ENCODE results near the gene UCP2. TPM values are rescaled to one million over a fixed set of nuclear protein-coding genes. Genes with fewer than 3 reads are reported as not detected.

Gene UCP2
- total RNA-seq, 6 experiments from 2014 or later, result 6.4 to 9.9 (median 8.0) TPM

DNA sequence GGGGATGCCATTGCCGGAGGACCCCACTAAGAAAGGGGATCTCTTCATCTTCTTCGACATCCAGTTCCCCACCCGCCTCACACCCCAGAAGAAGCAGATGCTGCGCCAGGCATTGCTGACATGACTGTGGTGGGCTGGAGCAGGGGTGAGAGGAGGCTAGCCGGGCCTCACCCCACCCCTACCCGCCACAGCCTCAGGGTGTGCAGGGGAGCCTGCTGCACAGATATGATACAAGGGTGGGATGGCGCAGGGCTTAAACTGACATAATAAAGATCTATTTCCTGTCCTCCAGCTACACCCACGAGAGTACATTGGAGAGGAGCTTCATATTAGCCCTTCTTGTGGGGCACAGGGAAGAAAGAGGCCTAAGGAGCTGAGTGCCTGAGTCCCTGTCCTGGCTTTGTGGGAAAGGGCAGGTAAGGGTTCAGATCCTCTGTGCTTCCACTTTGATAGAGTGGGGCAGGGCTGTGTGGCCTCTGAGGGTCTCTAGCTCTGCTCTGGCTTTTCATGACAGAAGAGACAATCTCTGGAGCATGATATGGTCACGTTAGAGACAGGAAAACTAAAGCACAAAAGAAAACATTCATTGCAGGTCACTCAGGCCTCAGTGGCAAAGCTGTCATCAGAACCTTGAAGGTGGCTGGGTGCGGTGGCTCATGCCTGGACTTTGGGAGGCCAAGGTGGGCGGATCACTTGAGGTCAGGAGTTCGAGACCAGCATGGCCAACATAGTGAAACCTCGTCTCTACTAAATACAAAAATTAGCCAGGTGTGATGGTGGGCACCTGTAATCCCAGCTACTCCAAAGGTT, 12.4 kb downstream of the UCP2 start:
- Mint-ChIP-seq H3K9me3 (no peaks in the 10 kb centered on the region), H3K4me1 (ENCODE audit: low read depth) (peaks cover 10% of the 10 kb centered on the region), H3K27me3 (ENCODE audit: insufficient read depth) (peaks cover 2% of the 10 kb centered on the region; the same call in 1 of the 2 replicates), H3K27ac (no peak overlapping the region), H3K4me3 (no peak overlapping the region), H3K36me3 (ENCODE audit: low read depth) (no peaks in the 10 kb centered on the region; the same call in 1 of the 2 replicates)
- DNase-seq, result no peak
- TF ChIP-seq CTCF (IDR thresholded peaks at IDR 0.05), result no peak

DNA sequence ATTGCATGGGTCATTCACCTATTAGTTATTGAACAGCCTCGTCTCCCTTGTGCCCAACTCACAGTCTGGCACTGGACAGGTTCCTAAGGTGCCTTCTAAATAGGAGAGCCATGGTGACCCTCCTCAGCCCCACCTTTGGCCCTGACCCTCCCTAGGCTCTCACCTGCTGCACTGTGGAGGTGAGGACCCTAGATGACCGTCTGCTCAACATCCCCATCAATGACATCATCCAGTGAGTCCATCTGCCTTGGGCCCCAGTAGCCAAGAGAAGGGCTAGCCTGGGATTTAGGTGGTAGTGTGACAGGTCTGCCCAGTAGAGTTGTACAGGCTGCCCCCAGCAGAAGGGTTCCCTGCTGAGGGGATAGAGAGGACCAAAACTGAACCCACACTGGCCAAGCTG, 13.6 kb downstream of the UCP2 start:
- DNase-seq, result no peak
- peaks cover 19% of the 10 kb centered on the region for H3K4me1 Mint-ChIP-seq (ENCODE audit: low read depth)
- no peak for TF ChIP-seq CTCF (IDR thresholded peaks at IDR 0.05)
- H3K36me3 Mint-ChIP-seq (ENCODE audit: low read depth), result no peaks in the 10 kb centered on the region
- H3K9me3 Mint-ChIP-seq, result no peaks in the 10 kb centered on the region
- peaks cover 2% of the 10 kb centered on the region; the same call in 1 of the 2 replicates for H3K27me3 Mint-ChIP-seq (ENCODE audit: insufficient read depth)
- H3K4me3 Mint-ChIP-seq, result no peak overlapping the region
- no peak overlapping the region for H3K27ac Mint-ChIP-seq

DNA sequence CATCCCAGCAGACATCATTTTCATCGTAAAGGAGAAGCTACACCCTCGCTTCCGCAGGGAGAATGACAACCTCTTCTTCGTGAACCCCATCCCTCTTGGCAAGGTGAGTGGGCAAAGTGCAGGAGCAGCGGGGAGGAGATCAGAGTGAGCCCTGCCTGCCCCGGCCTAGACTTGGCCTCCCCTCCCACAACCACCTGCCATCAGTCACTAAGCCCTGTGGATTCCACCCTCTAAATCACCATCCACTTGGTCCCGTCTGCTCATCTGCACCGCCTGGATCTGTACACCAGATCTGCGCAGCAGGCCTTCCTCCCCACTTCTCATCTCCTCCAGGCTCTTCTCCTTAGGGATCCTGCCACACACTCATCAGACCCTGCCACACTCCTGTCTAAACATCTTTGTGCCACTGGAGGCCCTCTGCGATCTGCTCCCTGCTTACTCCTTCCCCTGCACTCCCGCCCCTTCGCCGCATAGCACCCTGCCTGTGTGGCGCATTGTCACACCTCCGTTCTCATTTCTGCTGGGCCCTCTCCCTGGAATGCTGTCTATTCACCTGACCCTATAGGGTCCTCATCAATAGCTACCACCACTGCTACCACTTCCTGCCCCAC, 14.2 kb downstream of the UCP2 start:
- peaks cover 17% of the 10 kb centered on the region for H3K4me1 Mint-ChIP-seq (ENCODE audit: low read depth)
- H3K4me3 Mint-ChIP-seq, result no peak overlapping the region
- no peak for DNase-seq
- H3K27me3 Mint-ChIP-seq (ENCODE audit: insufficient read depth), result peaks cover 2% of the 10 kb centered on the region; the same call in 1 of the 2 replicates
- H3K36me3 Mint-ChIP-seq (ENCODE audit: low read depth), result no peaks in the 10 kb centered on the region
- no peaks in the 10 kb centered on the region for H3K9me3 Mint-ChIP-seq
- no peak for TF ChIP-seq CTCF (IDR thresholded peaks at IDR 0.05)
- no peak overlapping the region for H3K27ac Mint-ChIP-seq

GRCh38 chr11:73965764-73966121, 16.9 kb downstream of the UCP2 start:
- H3K9me3 Mint-ChIP-seq, result no peaks in the 10 kb centered on the region
- no peak overlapping the region for H3K4me3 Mint-ChIP-seq
- DNase-seq, result no peak
- peaks cover 25% of the 10 kb centered on the region for H3K4me1 Mint-ChIP-seq (ENCODE audit: low read depth)
- peaks cover 2% of the 10 kb centered on the region; the same call in 1 of the 2 replicates for H3K27me3 Mint-ChIP-seq (ENCODE audit: insufficient read depth)
- H3K36me3 Mint-ChIP-seq (ENCODE audit: low read depth), result no peaks in the 10 kb centered on the region
- no peak overlapping the region for H3K27ac Mint-ChIP-seq
- no peak for TF ChIP-seq CTCF (IDR thresholded peaks at IDR 0.05)

GRCh38 chr11:73965076-73965763, 17.4 kb downstream of the UCP2 start:
- H3K27ac Mint-ChIP-seq, result no peak overlapping the region
- no peaks in the 10 kb centered on the region for H3K36me3 Mint-ChIP-seq (ENCODE audit: low read depth)
- H3K4me1 Mint-ChIP-seq (ENCODE audit: low read depth), result peaks cover 29% of the 10 kb centered on the region
- DNase-seq, result no peak
- H3K27me3 Mint-ChIP-seq (ENCODE audit: insufficient read depth), result peaks cover 2% of the 10 kb centered on the region; the same call in 1 of the 2 replicates
- 0 out of 2 replicates have a peak overlapping the region, but pooled peaks have one; percentile 77 for H3K4me3 Mint-ChIP-seq
- no peak for TF ChIP-seq CTCF (IDR thresholded peaks at IDR 0.05)
- H3K9me3 Mint-ChIP-seq, result no peaks in the 10 kb centered on the region
